Lower leg skin (tissue), 3 donors: ENCODE results near the gene SERAC1.

ENCODE experiments used
- POLR2A ChIP-seq, 2 donors: fragments of 450-650 bp; IDR thresholded peaks; one replicate each; pipeline ENCODE4 v1.6.1; 2016 to 2017; ENCODE audit warnings: antibody characterized with exemption in 2 of 2, mild to moderate bottlenecking in 1 of 2, moderate library complexity in 1 of 2
- TF ChIP-seq, protein P1 (sequence below), 3 donors: fragments of 450-650 bp; IDR thresholded peaks; one replicate each; pipeline ENCODE4 v1.5.1; 2016; ENCODE audit warnings: antibody characterized with exemption in 3 of 3, mild to moderate bottlenecking in 3 of 3, moderate library complexity in 2 of 3

DNA sequence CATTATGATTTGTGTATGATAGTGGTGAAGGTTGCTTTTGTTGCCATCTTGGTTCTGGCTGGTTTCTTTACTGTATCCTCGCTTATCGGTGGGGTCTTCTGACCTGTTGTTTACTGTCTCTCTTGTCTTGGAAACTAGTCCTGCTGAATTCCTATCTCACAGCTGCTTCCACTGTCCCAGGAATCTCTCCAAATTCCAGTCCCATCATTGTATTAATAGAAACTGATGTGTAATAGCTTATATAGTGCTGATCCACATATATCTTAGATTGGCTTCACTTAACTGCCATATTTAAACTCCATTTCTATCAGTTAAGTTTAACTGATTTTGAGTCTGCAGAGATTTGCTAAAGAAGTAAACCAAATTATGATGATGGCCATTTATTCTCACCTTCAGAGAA, 6.0 kb upstream of the SERAC1 start:
- TF ChIP-seq, protein P1, sequence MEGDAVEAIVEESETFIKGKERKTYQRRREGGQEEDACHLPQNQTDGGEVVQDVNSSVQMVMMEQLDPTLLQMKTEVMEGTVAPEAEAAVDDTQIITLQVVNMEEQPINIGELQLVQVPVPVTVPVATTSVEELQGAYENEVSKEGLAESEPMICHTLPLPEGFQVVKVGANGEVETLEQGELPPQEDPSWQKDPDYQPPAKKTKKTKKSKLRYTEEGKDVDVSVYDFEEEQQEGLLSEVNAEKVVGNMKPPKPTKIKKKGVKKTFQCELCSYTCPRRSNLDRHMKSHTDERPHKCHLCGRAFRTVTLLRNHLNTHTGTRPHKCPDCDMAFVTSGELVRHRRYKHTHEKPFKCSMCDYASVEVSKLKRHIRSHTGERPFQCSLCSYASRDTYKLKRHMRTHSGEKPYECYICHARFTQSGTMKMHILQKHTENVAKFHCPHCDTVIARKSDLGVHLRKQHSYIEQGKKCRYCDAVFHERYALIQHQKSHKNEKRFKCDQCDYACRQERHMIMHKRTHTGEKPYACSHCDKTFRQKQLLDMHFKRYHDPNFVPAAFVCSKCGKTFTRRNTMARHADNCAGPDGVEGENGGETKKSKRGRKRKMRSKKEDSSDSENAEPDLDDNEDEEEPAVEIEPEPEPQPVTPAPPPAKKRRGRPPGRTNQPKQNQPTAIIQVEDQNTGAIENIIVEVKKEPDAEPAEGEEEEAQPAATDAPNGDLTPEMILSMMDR (IDR thresholded peaks at IDR 0.05), result no peak
- no peak for TF ChIP-seq POLR2A (IDR thresholded peaks at IDR 0.05)
